ENCODE results near the gene ALS2CL. TPM values are rescaled to one million over a fixed set of nuclear protein-coding genes. Genes with fewer than 3 reads are reported as not detected.

The ALS2CL gene
- total RNA-seq, 4 donors from 2014 or later = 55.8 to 68.5 (median 63.7) TPM

GRCh38 chr3:46670000-46670890, 23.2 kb downstream of the ALS2CL start:
- WGBS, 2 donors = 90 to 96% methylated on average over 15 to 16 of the region's 17 CpGs
- Histone ChIP-seq H3K27ac (no peak overlapping the region), H3K4me3 (replicated peaks in 1 of 3) (no peak overlapping the region), H3K27me3 (no peaks in the 10 kb centered on the region), H3K4me1 (peaks cover 3 to 10% of the 10 kb centered on the region in 2 donors), H3K9me3 (no peaks in the 10 kb centered on the region), H3K36me3 (peaks cover 0 to 15% of the 10 kb centered on the region in 2 donors)
- DNase-seq = peak in 1 of 2 donors; percentile 1
- intact Hi-C loops (cut with DNase I) = no loop called here
- no peak for TF ChIP-seq POLR2A (IDR thresholded peaks at IDR 0.05)
- TF ChIP-seq CTCF (IDR thresholded peaks at IDR 0.05) = no peak

- intact Hi-C loops (cut with DNase I) = no loop called here
- H3K4me1 ChIP-seq = peaks cover 3 to 10% of the 10 kb centered on the region in 2 donors
- WGBS, 2 donors = 76 to 90% methylated on average over 7 to 8 of the region's 9 CpGs
- no peaks in the 10 kb centered on the region for H3K9me3 ChIP-seq
- no peak for DNase-seq
- TF ChIP-seq CTCF (IDR thresholded peaks at IDR 0.05) (no peak), POLR2A (IDR thresholded peaks at IDR 0.05) (no peak)
- no peak overlapping the region for H3K27ac ChIP-seq
- no peak overlapping the region for H3K4me3 ChIP-seq (replicated peaks in 1 of 3)
- no peaks in the 10 kb centered on the region for H3K27me3 ChIP-seq
- peaks cover 0 to 10% of the 10 kb centered on the region in 2 donors for H3K36me3 ChIP-seq
Observed at GRCh38 chr3:46669191-46669999, 24.1 kb downstream of the ALS2CL start.

DNA sequence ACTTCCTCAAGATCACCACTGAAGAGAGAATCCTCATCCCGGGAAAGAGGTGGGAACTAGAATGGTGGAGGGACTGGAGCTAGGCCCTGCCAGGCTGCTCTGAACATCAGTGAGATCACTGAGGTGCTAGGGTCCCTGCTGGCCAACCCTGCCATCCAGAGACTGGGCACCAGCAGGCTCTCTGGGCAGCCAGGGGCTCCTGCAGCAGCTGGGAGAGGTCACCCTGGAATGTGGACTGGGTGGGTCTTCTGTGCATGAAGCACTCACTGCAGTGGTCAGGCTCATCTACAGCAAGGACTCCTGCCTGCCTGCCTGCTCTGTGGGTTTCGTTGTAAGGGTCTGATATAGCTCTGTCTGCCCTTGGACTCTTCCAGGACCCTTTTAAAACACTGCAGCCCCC, 24.9 kb downstream of the ALS2CL start:
- no peak for TF ChIP-seq POLR2A (IDR thresholded peaks at IDR 0.05)
- TF ChIP-seq CTCF (IDR thresholded peaks at IDR 0.05) = no peak
- Histone ChIP-seq H3K36me3 (peaks cover 0 to 3% of the 10 kb centered on the region in 2 donors), H3K4me1 (peaks cover 3 to 10% of the 10 kb centered on the region in 2 donors), H3K9me3 (no peaks in the 10 kb centered on the region), H3K4me3 (replicated peaks in 1 of 3) (no peak overlapping the region), H3K27ac (no peak overlapping the region), H3K27me3 (no peaks in the 10 kb centered on the region)
- WGBS, 2 donors = 72 to 92% methylated on average over 2 of the region's 2 CpGs
- intact Hi-C loops (cut with DNase I) = no loop called here
- no peak for DNase-seq

GRCh38 chr3:46668116-46668515, 25.4 kb downstream of the ALS2CL start:
- intact Hi-C loops (cut with DNase I) = no loop called here
- Histone ChIP-seq H3K27me3 (no peaks in the 10 kb centered on the region), H3K4me3 (replicated peaks in 1 of 3) (no peak overlapping the region), H3K9me3 (no peaks in the 10 kb centered on the region), H3K27ac (no peak overlapping the region), H3K4me1 (peaks cover 3 to 10% of the 10 kb centered on the region in 2 donors), H3K36me3 (no peaks in the 10 kb centered on the region)
- DNase-seq = no peak
- TF ChIP-seq POLR2A (IDR thresholded peaks at IDR 0.05) (no peak), CTCF (IDR thresholded peaks at IDR 0.05) (no peak)
- WGBS, 2 donors = 67 to 74% methylated on average over 8 of the region's 8 CpGs

All from thyroid gland (tissue), 4 donors.